Measurements from ENCODE around the gene PRDX3. TPM values are rescaled to one million over a fixed set of nuclear protein-coding genes. Genes with fewer than 3 reads are reported as not detected.
A peak's percentile ranks its signal among the peaks of the same experiment; 100 is the strongest.

Gene PRDX3
- total RNA-seq, 1 donor from 2014 or later = 83.2 TPM

DNA sequence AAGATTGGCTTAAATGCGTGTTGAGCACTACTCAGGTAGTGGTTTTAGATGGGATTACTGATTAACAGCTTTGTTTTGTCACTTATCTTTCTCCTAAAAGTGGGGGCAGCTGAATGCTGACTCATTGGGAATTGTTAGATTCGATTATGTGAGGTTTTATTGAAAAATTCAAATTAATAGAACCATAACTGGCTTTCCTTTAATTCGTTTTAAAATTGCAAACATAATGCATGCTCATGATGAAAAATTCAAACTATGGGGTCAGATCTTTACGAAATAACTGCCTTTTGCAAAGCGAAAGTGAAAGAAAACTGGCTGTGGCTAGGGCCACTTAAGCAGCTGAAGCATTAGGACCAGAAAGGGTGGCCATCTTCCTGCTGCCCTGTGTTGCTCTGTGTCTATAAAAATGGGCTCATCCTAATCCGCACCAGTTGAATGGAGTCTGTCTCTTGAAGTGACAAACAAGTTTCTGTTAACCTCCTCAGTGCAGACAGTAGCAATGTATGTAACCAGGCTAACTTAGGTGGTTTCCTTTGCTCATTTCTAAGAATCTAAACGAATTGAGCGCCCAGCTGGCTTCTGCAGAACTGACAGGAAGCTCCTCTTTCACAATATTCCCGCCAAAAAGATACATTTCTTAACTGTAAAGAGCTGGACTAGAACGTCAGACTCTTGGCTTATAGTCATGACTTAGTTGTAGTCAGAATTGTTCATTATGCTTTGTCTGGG, 46.9 kb downstream of the PRDX3 start:
- intact Hi-C loops (cut with DNase I) = no loop called here
- H3K4me1 ChIP-seq = no peaks in the 10 kb centered on the region
- TF ChIP-seq POLR2A (IDR thresholded peaks at IDR 0.05) = no peak
- no peak for TF ChIP-seq POLR2AphosphoS5 (IDR thresholded peaks at IDR 0.05; ENCODE audit: insufficient read depth in 1 of 2, low read depth in 1 of 2)
- TF ChIP-seq, protein P1, sequence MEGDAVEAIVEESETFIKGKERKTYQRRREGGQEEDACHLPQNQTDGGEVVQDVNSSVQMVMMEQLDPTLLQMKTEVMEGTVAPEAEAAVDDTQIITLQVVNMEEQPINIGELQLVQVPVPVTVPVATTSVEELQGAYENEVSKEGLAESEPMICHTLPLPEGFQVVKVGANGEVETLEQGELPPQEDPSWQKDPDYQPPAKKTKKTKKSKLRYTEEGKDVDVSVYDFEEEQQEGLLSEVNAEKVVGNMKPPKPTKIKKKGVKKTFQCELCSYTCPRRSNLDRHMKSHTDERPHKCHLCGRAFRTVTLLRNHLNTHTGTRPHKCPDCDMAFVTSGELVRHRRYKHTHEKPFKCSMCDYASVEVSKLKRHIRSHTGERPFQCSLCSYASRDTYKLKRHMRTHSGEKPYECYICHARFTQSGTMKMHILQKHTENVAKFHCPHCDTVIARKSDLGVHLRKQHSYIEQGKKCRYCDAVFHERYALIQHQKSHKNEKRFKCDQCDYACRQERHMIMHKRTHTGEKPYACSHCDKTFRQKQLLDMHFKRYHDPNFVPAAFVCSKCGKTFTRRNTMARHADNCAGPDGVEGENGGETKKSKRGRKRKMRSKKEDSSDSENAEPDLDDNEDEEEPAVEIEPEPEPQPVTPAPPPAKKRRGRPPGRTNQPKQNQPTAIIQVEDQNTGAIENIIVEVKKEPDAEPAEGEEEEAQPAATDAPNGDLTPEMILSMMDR (IDR thresholded peaks at IDR 0.05) = no peak
- H3K4me3 ChIP-seq = peak overlapping the region; percentile 18 to 29
- H3K27ac ChIP-seq = peak overlapping the region; percentile 46
- H3K27me3 ChIP-seq = no peaks in the 10 kb centered on the region
- H3K36me3 ChIP-seq = peaks cover 0 to 57% of the 10 kb centered on the region in 2 donors
- DNase-seq (ENCODE audit: extremely low spot score in 2 of 2) = no peak
- H3K9me3 ChIP-seq = no peaks in the 10 kb centered on the region

- TF ChIP-seq POLR2A (IDR thresholded peaks at IDR 0.05) = no peak
- TF ChIP-seq, protein P1 (IDR thresholded peaks at IDR 0.05) = no peak
- TF ChIP-seq POLR2AphosphoS5 (IDR thresholded peaks at IDR 0.05; ENCODE audit: insufficient read depth in 1 of 2, low read depth in 1 of 2) = no peak
- intact Hi-C loops (cut with DNase I) = no loop called here
- Histone ChIP-seq H3K27ac (no peak overlapping the region), H3K27me3 (no peaks in the 10 kb centered on the region), H3K4me3 (no peak overlapping the region), H3K36me3 (peaks cover 0 to 72% of the 10 kb centered on the region in 2 donors), H3K9me3 (no peaks in the 10 kb centered on the region), H3K4me1 (no peaks in the 10 kb centered on the region)
- DNase-seq (ENCODE audit: extremely low spot score in 2 of 2) = no peak
Observed at GRCh38 chr10:119129721-119130120, 48.9 kb downstream of the PRDX3 start.

GRCh38 chr10:119125942-119126341, 52.7 kb downstream of the PRDX3 start:
- Histone ChIP-seq H3K36me3 (peaks cover 0 to 84% of the 10 kb centered on the region in 2 donors), H3K4me1 (no peaks in the 10 kb centered on the region), H3K27me3 (no peaks in the 10 kb centered on the region), H3K27ac (no peak overlapping the region), H3K9me3 (no peaks in the 10 kb centered on the region), H3K4me3 (no peak overlapping the region)
- DNase-seq (ENCODE audit: extremely low spot score in 2 of 2) = no peak
- TF ChIP-seq POLR2AphosphoS5 (IDR thresholded peaks at IDR 0.05; ENCODE audit: insufficient read depth in 1 of 2, low read depth in 1 of 2) (no peak), POLR2A (IDR thresholded peaks at IDR 0.05) (no peak)
- TF ChIP-seq, protein P1 (IDR thresholded peaks at IDR 0.05) = no peak
- intact Hi-C loops (cut with DNase I) = no loop called here

DNA sequence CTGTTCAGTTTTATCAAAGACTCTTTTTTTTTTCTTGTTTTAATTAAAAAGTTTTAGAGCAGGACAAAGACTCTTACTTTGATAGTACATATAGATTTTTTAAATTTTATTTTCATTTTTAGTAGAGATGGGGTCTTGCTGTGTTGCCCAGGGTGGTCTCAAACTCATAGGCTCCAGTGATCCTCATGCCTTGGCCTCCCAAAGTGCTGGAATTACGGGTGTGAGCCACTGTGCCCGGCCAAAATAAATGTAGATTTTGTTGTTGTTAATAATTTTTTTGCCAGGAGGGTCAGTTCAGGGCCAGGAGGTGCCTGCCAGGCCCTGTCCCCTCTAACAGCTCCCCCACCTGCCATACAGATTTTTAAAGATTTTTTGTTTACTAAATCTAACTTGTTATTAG, 57.7 kb downstream of the PRDX3 start:
- no peak overlapping the region for H3K27ac ChIP-seq
- no peaks in the 10 kb centered on the region for H3K4me1 ChIP-seq
- intact Hi-C loops (cut with DNase I) = no loop called here
- peaks cover 0 to 77% of the 10 kb centered on the region in 2 donors for H3K36me3 ChIP-seq
- no peaks in the 10 kb centered on the region for H3K9me3 ChIP-seq
- no peak overlapping the region for H3K4me3 ChIP-seq
- TF ChIP-seq POLR2A (IDR thresholded peaks at IDR 0.05) (no peak), POLR2AphosphoS5 (IDR thresholded peaks at IDR 0.05; ENCODE audit: insufficient read depth in 1 of 2, low read depth in 1 of 2) (no peak)
- TF ChIP-seq, protein P1 (IDR thresholded peaks at IDR 0.05) = no peak
- H3K27me3 ChIP-seq = no peaks in the 10 kb centered on the region
- DNase-seq (ENCODE audit: extremely low spot score in 2 of 2) = no peak

DNA sequence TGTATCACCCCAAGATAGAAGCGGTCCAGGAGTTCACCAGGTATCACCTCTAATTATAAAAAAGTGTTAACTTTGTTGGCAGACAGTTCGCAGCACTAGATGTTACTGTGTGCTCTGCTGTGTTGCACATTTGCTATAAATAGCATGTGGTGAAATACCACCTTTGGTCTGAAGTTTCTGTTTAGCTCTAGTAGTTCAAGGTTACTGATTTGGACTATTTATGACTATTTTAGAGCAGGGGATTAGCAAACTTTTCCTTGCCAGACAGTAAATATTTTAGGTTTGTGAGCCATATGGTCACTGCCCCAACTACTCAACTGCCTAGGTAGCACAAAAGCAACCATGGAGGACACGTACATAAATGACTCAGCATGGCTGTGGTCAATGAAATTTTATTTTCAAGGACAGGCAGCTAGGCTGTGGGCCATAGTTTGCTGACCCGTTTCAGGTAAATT, 58.2 kb downstream of the PRDX3 start:
- no peaks in the 10 kb centered on the region for H3K27me3 ChIP-seq
- DNase-seq (ENCODE audit: extremely low spot score in 2 of 2) = no peak
- TF ChIP-seq, protein P1 (IDR thresholded peaks at IDR 0.05) = no peak
- no peak for TF ChIP-seq POLR2AphosphoS5 (IDR thresholded peaks at IDR 0.05; ENCODE audit: insufficient read depth in 1 of 2, low read depth in 1 of 2)
- no peak for TF ChIP-seq POLR2A (IDR thresholded peaks at IDR 0.05)
- no peak overlapping the region for H3K4me3 ChIP-seq
- intact Hi-C loops (cut with DNase I) = no loop called here
- H3K27ac ChIP-seq = no peak overlapping the region
- no peaks in the 10 kb centered on the region for H3K9me3 ChIP-seq
- peaks cover 0 to 73% of the 10 kb centered on the region in 2 donors for H3K36me3 ChIP-seq
- H3K4me1 ChIP-seq = no peaks in the 10 kb centered on the region
